ENCODE data around the gene GK. TPM values are rescaled to one million over a fixed set of nuclear protein-coding genes. Genes with fewer than 3 reads are reported as not detected.
A peak's percentile ranks its signal among the peaks of the same experiment; 100 is the strongest.
"Not testable (repeated sequence)": the region's sequence is repeated elsewhere in the genome, so short reads cannot be mapped to it uniquely, and the experiment has no call there.

GK gene
- total RNA-seq, 1 donor from 2014 or later, result 8.7 TPM

DNA sequence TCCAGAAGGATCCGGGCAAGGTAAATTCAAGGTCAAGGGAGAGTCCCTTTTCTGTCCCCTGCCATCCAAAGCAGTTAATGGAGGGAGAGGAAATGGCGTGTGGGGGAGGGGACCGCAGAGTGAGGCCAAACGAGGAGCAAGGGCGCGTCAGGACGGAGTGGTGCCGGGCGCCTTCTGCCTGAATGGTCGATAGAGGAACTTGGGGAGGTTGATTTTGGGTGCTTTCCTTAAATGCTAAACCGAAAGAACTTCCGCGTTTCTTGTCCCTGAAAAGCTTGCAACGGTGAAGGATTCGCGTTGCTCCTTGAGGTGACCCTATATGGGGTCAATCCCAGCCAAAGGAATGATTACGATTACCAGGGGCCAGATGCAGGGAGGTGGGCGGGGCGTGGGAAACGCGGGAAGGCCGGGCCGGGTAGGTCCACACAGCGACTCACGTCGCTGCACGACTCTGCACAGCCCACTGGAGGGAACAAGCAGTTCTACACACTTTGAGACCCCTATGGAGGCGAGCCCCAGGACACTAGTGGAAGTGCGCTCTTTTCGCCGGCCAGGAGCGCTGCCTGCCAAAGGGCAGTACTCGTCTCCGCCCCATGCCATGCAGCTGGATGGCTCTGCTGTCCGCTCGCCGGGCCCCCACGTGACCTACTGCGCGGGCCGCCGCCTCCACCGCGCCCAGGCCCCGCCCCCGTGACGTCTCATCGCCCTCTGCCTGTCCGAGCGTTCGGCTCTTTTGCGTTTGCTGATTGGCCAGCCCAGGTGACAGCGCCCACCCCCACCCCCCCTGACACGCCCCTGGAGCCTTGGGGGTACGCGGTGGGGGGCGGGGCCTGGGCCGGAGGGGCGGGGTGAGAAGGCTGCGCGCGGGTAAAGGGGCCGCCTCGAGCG, 452 bp upstream of the GK start:
- peak; percentile 97 for DNase-seq (ENCODE audit: low spot score)
- intact Hi-C loops (cut with DNase I), result no loop called here

- intact Hi-C loops (cut with DNase I); DNase-seq (ENCODE audit: low spot score): not testable (repeated sequence)
These were observed 1.2 kb downstream of the GK start for GRCh38 chrX:30654386-30654785.

DNA sequence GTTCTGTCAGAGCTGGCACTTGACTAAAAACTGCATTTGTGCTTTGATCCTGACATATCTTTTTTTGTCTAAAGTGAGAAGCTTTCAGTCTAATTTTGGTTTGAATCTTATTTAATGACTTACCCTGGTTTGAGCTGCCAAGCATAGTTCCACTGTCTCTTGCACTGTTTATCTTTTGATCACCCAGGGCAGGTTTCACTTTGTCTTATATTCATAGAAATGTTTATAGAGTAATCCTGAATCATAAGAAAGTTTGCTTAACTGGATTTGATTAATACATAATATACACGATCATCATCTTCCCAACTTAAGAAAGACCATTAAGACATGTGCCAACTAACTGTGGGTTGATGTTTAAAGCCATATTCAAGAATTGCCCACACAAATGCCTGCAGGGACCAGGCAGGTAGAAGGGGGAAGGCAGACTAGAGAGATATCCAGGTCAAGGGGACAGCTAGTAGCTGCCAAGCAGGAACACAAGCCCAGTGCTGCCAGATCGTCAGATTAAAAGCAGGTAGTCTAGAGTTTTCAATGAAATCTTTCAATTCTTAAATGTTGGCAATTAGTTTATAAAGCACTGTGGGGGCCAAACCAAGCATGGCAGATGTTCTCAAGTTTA, 1.9 kb downstream of the GK start:
- DNase-seq (ENCODE audit: low spot score), result no peak
- intact Hi-C loops (cut with DNase I), result no loop called here

- intact Hi-C loops (cut with DNase I), result no loop called here
- no peak for DNase-seq (ENCODE audit: low spot score)
These were observed 2.8 kb downstream of the GK start for GRCh38 chrX:30655991-30656390.

DNA sequence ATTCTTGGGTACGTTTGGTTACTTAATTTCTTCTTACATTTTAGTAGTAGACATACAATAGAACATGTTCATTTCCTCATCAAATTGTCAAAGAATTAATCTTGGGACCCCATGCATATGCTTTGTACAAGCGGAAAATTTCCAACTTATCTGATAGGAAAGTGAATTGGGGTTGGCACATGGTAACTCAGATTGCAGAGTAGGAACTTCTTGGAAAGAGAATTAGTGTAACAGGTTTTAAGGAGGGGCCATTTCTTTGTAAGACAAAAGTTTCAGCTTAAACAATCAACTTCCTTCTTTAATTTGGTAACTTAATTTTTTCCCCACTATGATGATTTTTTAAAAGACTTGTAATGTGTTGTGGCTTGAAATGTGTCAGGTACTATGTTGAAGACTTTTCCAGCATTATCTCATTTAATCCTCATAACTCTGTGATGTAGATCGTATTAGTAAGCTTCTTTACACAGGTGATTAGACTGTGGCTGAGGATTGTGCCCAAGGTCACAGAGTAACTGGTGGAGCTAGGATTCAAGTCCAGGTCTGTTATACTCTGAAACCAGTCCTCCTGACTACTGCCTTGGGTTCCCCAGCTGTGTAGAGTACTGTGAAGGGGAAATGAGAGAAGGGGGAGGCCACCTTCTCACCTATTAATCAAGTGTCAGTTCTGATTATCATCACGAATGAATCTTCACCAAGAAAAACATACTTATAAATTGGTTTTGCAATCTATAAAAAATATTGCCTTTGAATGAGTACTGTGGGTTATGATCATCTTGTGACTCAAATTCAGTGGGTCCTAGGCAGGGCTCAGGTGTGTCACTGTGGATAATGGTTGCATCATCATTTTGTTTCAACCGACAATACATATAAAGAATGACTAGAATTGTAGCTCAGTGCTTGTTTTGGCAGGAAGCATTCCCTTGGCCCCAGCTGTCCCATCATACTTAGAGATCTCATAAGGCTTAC, 4.3 kb downstream of the GK start:
- intact Hi-C loops (cut with DNase I), result no loop called here
- DNase-seq (ENCODE audit: low spot score), result no peak

DNA sequence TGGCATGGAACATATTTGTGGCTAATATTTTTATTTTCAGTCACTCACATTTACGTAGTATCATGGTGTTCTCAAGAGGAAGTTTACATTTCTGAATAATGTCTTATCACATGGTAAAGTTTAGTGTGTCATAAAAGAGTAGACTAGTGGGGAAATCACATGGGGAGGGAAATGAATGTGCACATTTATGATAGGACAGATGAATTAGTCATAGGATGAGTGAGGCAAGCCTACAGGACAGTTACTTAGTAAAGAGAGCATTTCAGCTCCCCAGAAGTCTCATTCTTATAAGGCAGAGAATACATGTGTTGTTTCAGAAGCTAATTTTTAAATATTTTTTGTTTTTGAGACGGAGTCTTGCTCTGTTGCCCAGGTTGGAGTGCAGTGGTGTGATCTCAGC, 6.2 kb downstream of the GK start:
- intact Hi-C loops (cut with DNase I), result no loop called here
- no peak for DNase-seq (ENCODE audit: low spot score)

GRCh38 chrX:30661228-30661627, 8.0 kb downstream of the GK start:
- intact Hi-C loops (cut with DNase I), result no loop called here
- DNase-seq (ENCODE audit: low spot score), result no peak

GRCh38 chrX:30663322-30663721, 10.1 kb downstream of the GK start:
- intact Hi-C loops (cut with DNase I), result no loop called here
- no peak for DNase-seq (ENCODE audit: low spot score)

DNA sequence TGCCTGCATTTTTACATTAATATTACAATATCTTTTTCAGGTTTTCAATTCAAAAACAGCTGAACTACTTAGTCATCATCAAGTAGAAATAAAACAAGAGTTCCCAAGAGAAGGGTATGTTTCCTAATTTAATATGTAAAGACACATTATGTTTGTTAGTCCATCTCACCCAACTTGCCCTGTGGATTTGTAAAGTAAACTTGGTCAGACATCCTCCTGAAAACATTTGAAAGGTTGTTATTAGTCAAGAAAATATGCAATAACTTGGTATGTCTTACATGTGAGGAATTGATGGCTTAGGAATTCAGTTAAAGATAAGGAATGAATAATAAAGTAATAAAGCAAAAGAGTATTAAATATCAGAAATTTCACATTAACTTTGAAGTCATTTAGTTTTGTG, 12.2 kb downstream of the GK start:
- intact Hi-C loops (cut with DNase I), result no loop called here

GRCh38 chrX:30666094-30666493, 12.9 kb downstream of the GK start:
- intact Hi-C loops (cut with DNase I), result no loop called here
- no peak for DNase-seq (ENCODE audit: low spot score)

More for the DNA sequence above, 12.2 kb downstream of the GK start:
- no peak for DNase-seq (ENCODE audit: low spot score)

GRCh38 chrX:30668581-30668980, 15.4 kb downstream of the GK start:
- intact Hi-C loops (cut with DNase I), result no loop called here
- no peak for DNase-seq (ENCODE audit: low spot score)

DNA sequence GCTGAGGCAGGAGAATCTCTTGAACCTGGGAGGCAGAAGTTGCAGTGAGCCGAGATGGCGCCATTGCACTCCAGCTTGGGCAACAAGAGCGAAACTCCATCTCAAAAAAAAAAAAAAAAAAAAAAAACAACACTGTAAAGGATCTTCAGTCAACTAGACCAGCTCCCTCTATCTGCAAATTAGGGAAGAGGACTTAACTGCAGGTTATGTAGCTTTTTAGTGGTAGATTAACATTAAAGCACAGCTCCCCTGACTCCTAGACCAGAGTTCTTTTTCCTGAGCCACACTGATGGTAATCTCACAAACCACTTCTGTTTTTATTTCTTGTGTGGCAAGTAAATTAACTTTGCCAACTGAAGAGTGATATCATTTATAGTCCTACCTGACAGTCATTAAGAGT, 18.0 kb downstream of the GK start:
- DNase-seq (ENCODE audit: low spot score); intact Hi-C loops (cut with DNase I): not testable (repeated sequence)

- intact Hi-C loops (cut with DNase I), result no loop called here
- DNase-seq (ENCODE audit: low spot score), result no peak
These were observed 20.0 kb downstream of the GK start for GRCh38 chrX:30673127-30673796.

DNA sequence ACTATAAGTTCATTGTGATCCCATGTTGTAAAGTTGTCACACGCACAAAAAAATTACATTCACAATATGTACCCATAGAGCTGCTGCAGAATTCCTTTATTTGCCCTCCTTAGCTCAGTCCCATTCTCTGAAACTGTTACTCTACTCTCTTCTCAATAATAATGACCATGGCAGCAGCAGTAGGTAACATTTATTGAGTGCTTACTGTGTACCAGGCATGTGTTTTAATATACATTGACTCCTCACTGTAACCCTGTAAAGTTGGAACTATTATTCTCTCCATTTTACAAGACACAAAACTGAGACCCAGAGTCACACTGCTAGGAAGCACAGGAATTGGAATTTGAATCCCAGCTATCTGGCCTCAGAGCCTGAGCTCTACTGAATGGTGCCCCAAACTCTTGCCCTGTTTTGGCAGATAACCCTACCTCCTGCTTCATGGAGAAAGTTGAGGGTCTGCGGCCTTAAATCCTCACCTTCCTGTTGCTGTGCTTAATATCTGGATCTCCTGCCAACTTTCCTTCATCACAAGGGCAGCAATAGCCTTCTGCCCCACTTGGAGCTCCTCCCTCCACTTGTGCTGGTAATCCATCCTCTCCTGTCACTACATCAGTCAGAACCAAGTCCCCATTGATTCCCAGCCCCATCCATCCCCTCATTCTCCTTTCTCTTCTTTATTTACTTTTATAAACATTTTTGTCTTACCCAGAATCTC, 20.8 kb downstream of the GK start:
- DNase-seq (ENCODE audit: low spot score), result no peak
- intact Hi-C loops (cut with DNase I), result no loop called here

DNA sequence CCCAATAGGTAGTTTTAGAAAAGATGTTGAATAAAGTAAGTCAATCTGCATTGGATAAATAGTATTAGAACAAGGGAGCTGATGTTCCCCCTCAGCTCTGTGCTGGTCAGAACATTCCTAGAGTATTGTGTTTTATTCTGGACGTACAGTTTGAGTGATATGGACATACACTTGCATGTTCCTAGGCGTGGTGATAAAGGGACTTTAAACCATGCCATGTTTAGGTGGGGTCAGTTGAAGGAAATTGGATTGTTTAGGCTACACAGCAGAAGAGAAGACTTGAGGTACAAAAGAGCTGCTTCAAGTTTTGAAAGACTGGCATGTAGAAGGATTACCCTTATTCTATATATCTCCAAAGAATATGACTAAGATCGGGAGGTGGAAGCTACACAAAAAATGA, 21.6 kb downstream of the GK start:
- DNase-seq (ENCODE audit: low spot score), result no peak
- intact Hi-C loops (cut with DNase I), result no loop called here

DNA sequence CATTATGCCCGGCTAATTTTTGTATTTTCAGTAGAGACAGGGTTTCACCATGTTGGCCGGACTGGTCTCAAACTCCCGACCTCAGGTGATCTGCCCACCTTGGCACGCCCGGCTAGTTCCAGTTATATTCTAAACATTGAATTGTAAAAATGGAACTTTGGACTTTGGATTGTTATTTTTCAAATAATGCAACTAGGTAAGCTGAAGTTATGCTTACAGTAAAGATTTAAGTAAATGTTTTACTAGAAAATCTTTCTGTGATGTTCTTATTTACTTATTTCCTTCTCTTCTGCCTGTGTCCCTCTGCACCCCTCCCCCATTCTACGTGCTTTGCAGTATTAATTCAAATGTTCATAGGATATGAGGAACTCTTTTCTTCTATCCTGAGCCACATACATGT, 26.1 kb downstream of the GK start:
- intact Hi-C loops (cut with DNase I), result no loop called here
- DNase-seq (ENCODE audit: low spot score), result no peak

DNA sequence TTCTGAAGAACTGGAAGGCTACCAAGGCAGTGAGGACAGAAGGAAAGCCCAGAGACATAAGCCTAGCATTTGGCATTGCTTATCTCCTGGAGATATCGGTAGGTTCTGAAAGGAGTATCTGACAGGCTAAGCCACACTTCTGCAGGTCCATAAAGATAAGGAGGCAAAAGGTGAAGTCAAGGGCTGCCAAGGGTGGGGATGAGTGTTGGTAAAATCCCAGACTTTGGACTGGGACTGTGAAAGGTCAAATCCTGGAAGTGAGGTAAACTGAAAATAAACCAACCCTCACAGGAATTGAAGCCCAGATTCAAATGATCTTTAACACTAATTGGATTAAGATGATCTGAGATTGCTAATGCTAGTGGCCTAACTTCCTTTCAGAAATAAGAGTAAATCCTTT, 27.4 kb downstream of the GK start:
- DNase-seq (ENCODE audit: low spot score), result no peak
- intact Hi-C loops (cut with DNase I), result no loop called here

GRCh38 chrX:30688641-30689040, 35.4 kb downstream of the GK start:
- no peak for DNase-seq (ENCODE audit: low spot score)
- intact Hi-C loops (cut with DNase I), result no loop called here

DNA sequence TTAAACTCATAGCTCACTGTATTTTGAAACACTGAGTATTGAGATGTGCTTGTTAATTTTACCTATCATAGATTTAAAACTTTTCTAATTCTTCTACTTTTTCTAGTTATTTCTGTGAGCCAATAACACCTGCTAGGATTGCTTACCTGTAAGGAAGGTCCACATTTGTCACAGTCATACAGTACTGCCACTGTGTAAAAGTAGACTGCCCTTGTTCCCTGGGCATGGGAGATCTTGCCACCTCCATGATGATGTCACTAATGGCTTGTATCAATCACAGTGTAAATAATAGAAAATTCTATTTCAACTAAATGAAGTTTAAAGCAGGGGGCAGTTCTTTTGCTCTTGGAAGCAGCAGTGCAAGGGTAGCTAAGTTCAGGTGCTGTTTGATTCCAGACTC, 35.9 kb downstream of the GK start:
- no peak for DNase-seq (ENCODE audit: low spot score)
- intact Hi-C loops (cut with DNase I), result no loop called here
